Calu3 (cell line): ENCODE measurements around the gene OSTM1. TPM values are rescaled to one million over a fixed set of nuclear protein-coding genes. Genes with fewer than 3 reads are reported as not detected.

Experiments
- BruUV-seq: library from RNA; stranded (reverse); fragments of 400-500 nt; replicated peaks from 2 replicates; lab custom pipeline; 2021; lab: Mats Ljungman, UMichigan
- CTCF ChIA-PET: fragments of 300-600 bp; sonication (Branson Sonifier 250); formaldehyde crosslinking; loops from one replicate; lab custom pipeline; 2022; ENCODE audit warnings: antibody characterized with exemption; lab: Charles Lee
- DNase-seq: peaks from one replicate; pipeline ENCODE4 v3.0.0; 2022
- H3K27ac Mint-ChIP-seq: one replicate; pipeline ENCODE4 v1.8.0; 2022; ENCODE audit warnings: mixed read lengths; ENCODE audit not compliant: unreplicated experiment
- H3K27me3 Mint-ChIP-seq: one replicate; pipeline ENCODE4 v1.8.0; 2022; ENCODE audit warnings: mixed read lengths; ENCODE audit not compliant: unreplicated experiment
- H3K36me3 Mint-ChIP-seq: one replicate; pipeline ENCODE4 v1.8.0; 2022; ENCODE audit warnings: mild to moderate bottlenecking, moderate library complexity, mixed read lengths; ENCODE audit not compliant: insufficient read depth, unreplicated experiment
- H3K4me1 Mint-ChIP-seq: one replicate; pipeline ENCODE4 v1.8.0; 2022; ENCODE audit warnings: mild to moderate bottlenecking, low read depth, mixed read lengths; ENCODE audit not compliant: unreplicated experiment
- H3K4me3 Mint-ChIP-seq: one replicate; pipeline ENCODE4 v1.8.0; 2022; ENCODE audit warnings: mild to moderate bottlenecking, low read depth, moderate library complexity, mixed read lengths; ENCODE audit not compliant: unreplicated experiment
- H3K9me3 Mint-ChIP-seq: one replicate; pipeline ENCODE4 v1.8.0; 2022; ENCODE audit warnings: low read depth, mixed read lengths; ENCODE audit not compliant: unreplicated experiment
- CTCF ChIP-seq: fragments of 200-600 bp; IDR thresholded peaks from one replicate; pipeline ENCODE4 v1.8.0; 2022; ENCODE audit warnings: antibody characterized with exemption; ENCODE audit not compliant: unreplicated experiment
- intact Hi-C: fragments of 100-400 bp; cut with micrococcal nuclease; formaldehyde crosslinking; loops from one replicate; pipeline ENCODE4 v1.10.0; 2022; ENCODE audit not compliant: unreplicated experiment
- total RNA-seq: library from RNA; stranded (reverse); gene quantifications from 2 replicates; pipeline ENCODE4 v1.2.3, GENCODE V29; 2022

The OSTM1 gene
- total RNA-seq, 1 experiment from 2014 or later = 30.5 TPM

GRCh38 chr6:108008363-108008762 lies 66.2 kb downstream of the OSTM1 start:
- Mint-ChIP-seq H3K36me3 (no peaks in the 10 kb centered on the region), H3K27me3 (no peaks in the 10 kb centered on the region), H3K4me3 (no peak overlapping the region), H3K4me1 (peaks cover 2% of the 10 kb centered on the region), H3K27ac (no peak overlapping the region), H3K9me3 (peaks cover 10% of the 10 kb centered on the region)
- no peak for TF ChIP-seq CTCF
- CTCF ChIA-PET = no interaction called here
- intact Hi-C loops = no loop called here
- BruUV-seq = no TSS peak
- DNase-seq = no peak

GRCh38 chr6:108005961-108006360 lies 68.6 kb downstream of the OSTM1 start:
- no peak for TF ChIP-seq CTCF
- Mint-ChIP-seq H3K36me3 (peaks cover 15% of the 10 kb centered on the region), H3K4me3 (no peak overlapping the region), H3K27me3 (no peaks in the 10 kb centered on the region), H3K4me1 (peaks cover 26% of the 10 kb centered on the region), H3K27ac (no peak overlapping the region), H3K9me3 (peaks cover 10% of the 10 kb centered on the region)
- CTCF ChIA-PET = no interaction called here
- intact Hi-C loops = no loop called here
- DNase-seq = no peak
- no TSS peak for BruUV-seq

- H3K36me3 Mint-ChIP-seq = peaks cover 15% of the 10 kb centered on the region
- no peak for TF ChIP-seq CTCF
- no peak overlapping the region for H3K27ac Mint-ChIP-seq
- H3K9me3 Mint-ChIP-seq = peaks cover 9% of the 10 kb centered on the region
- peaks cover 31% of the 10 kb centered on the region for H3K4me1 Mint-ChIP-seq
- BruUV-seq = no TSS peak
- CTCF ChIA-PET = interaction anchor here (0.7 kb wide), 1 partner anchor 58 kb away, joined by 4 read pairs; no protein-coding TSS in a partner anchor
- H3K27me3 Mint-ChIP-seq = no peaks in the 10 kb centered on the region
- intact Hi-C loops = no loop called here
- no peak for DNase-seq
- H3K4me3 Mint-ChIP-seq = no peak overlapping the region
Measured at GRCh38 chr6:108004861-108005260, 69.7 kb downstream of the OSTM1 start.

GRCh38 chr6:108002365-108003221 lies 71.9 kb downstream of the OSTM1 start:
- DNase-seq = peak; percentile 66
- H3K9me3 Mint-ChIP-seq = no peaks in the 10 kb centered on the region
- no peak for TF ChIP-seq CTCF
- peak overlapping the region; percentile 99 for H3K27ac Mint-ChIP-seq
- intact Hi-C loops = no loop called here
- no TSS peak for BruUV-seq
- H3K36me3 Mint-ChIP-seq = peaks cover 15% of the 10 kb centered on the region
- CTCF ChIA-PET = interaction anchor here (0.7 to 1.5 kb wide), 3 partner anchors 22 to 47 kb away, joined by 4 to 6 read pairs (median 4); no protein-coding TSS in a partner anchor
- H3K4me3 Mint-ChIP-seq = peak overlapping the region; percentile 62
- H3K4me1 Mint-ChIP-seq = peaks cover 42% of the 10 kb centered on the region
- no peaks in the 10 kb centered on the region for H3K27me3 Mint-ChIP-seq
